GM12873 (cell line): ENCODE data around the gene LINC01488.

Experiments used
- CTCF ChIP-seq: IDR thresholded peaks from 2 replicates; pipeline ENCODE4 v1.5.1; 2012; ENCODE audit warnings: low read depth, mild to moderate bottlenecking, moderate library complexity, low read length, control low read depth; ENCODE audit not compliant: insufficient read depth; ENCODE audit errors: missing control alignments

Gene LINC01488

GRCh38 chr11:69442012-69442806 is 39.3 kb upstream of the LINC01488 start:
- no peak for TF ChIP-seq CTCF

- no peak for TF ChIP-seq CTCF
Measured at GRCh38 chr11:69442807-69443137, 38.7 kb upstream of the LINC01488 start.

GRCh38 chr11:69443138-69443967 is 38.1 kb upstream of the LINC01488 start:
- TF ChIP-seq CTCF = no peak

GRCh38 chr11:69443968-69444364 is 37.5 kb upstream of the LINC01488 start:
- no peak for TF ChIP-seq CTCF

GRCh38 chr11:69444381-69445130 is 36.9 kb upstream of the LINC01488 start:
- no peak for TF ChIP-seq CTCF

GRCh38 chr11:69445131-69445470 is 36.4 kb upstream of the LINC01488 start:
- TF ChIP-seq CTCF = no peak

- no peak for TF ChIP-seq CTCF
Measured at GRCh38 chr11:69446108-69446507, 35.4 kb upstream of the LINC01488 start.
